Measurements from ENCODE around the gene DAAM1. TPM values are rescaled to one million over a fixed set of nuclear protein-coding genes. Genes with fewer than 3 reads are reported as not detected.

Gene DAAM1
- total RNA-seq, 1 experiment from 2014 or later = 30.4 TPM

DNA sequence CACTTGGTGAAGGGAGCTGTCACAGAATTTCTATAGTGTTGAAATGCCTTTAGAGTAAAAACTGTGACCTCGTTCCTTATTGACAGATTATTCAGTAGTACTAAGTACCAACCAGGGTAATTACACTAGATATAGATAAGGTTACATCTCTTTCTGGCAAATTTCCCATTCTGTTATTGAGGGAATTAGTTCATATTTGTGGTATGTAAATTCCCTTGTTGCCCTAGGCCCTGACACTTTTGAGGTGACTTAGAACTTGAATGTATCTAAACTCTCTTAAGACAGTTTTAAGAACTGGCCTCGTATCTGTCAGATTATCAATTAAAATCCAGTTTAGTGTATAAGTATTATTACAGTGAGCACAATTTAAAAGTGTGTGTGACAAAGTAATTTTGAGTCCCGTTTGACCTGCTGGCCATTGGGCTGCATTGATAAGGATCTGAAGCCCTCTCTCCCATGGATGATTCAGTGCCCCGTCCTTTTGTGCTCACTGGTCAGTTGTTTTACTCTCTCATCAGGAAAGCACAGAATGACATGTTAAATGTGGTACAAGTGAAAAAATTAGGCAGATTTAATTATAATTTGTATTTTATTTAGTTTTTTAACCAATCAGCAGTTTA is 153.5 kb downstream of the DAAM1 start:
- CTCF ChIA-PET = no interaction called here

More for the DNA sequence above, 153.5 kb downstream of the DAAM1 start:
- H3K4me3 Mint-ChIP-seq = no peak overlapping the region
- no peak overlapping the region for H3K27ac Mint-ChIP-seq
- H3K9me3 Mint-ChIP-seq = no peaks in the 10 kb centered on the region
- no peaks in the 10 kb centered on the region; the same call in 1 of the 2 replicates for H3K36me3 Mint-ChIP-seq
- H3K4me1 Mint-ChIP-seq = peaks cover 81% of the 10 kb centered on the region
- TF ChIP-seq, protein P1, sequence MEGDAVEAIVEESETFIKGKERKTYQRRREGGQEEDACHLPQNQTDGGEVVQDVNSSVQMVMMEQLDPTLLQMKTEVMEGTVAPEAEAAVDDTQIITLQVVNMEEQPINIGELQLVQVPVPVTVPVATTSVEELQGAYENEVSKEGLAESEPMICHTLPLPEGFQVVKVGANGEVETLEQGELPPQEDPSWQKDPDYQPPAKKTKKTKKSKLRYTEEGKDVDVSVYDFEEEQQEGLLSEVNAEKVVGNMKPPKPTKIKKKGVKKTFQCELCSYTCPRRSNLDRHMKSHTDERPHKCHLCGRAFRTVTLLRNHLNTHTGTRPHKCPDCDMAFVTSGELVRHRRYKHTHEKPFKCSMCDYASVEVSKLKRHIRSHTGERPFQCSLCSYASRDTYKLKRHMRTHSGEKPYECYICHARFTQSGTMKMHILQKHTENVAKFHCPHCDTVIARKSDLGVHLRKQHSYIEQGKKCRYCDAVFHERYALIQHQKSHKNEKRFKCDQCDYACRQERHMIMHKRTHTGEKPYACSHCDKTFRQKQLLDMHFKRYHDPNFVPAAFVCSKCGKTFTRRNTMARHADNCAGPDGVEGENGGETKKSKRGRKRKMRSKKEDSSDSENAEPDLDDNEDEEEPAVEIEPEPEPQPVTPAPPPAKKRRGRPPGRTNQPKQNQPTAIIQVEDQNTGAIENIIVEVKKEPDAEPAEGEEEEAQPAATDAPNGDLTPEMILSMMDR (IDR thresholded peaks at IDR 0.05) = no peak
- TF ChIP-seq, protein P2, sequence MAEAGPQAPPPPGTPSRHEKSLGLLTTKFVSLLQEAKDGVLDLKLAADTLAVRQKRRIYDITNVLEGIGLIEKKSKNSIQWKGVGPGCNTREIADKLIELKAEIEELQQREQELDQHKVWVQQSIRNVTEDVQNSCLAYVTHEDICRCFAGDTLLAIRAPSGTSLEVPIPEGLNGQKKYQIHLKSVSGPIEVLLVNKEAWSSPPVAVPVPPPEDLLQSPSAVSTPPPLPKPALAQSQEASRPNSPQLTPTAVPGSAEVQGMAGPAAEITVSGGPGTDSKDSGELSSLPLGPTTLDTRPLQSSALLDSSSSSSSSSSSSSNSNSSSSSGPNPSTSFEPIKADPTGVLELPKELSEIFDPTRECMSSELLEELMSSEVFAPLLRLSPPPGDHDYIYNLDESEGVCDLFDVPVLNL (CRISPR knock-in tag; IDR thresholded peaks at IDR 0.05; ENCODE audit: borderline replicate concordance, low read depth) = no peak
- TF ChIP-seq, protein P3, sequence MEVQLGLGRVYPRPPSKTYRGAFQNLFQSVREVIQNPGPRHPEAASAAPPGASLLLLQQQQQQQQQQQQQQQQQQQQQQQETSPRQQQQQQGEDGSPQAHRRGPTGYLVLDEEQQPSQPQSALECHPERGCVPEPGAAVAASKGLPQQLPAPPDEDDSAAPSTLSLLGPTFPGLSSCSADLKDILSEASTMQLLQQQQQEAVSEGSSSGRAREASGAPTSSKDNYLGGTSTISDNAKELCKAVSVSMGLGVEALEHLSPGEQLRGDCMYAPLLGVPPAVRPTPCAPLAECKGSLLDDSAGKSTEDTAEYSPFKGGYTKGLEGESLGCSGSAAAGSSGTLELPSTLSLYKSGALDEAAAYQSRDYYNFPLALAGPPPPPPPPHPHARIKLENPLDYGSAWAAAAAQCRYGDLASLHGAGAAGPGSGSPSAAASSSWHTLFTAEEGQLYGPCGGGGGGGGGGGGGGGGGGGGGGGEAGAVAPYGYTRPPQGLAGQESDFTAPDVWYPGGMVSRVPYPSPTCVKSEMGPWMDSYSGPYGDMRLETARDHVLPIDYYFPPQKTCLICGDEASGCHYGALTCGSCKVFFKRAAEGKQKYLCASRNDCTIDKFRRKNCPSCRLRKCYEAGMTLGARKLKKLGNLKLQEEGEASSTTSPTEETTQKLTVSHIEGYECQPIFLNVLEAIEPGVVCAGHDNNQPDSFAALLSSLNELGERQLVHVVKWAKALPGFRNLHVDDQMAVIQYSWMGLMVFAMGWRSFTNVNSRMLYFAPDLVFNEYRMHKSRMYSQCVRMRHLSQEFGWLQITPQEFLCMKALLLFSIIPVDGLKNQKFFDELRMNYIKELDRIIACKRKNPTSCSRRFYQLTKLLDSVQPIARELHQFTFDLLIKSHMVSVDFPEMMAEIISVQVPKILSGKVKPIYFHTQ (CRISPR knock-in tag; IDR thresholded peaks at IDR 0.05) = no peak
- TF ChIP-seq ZNF121 (CRISPR knock-in tag; IDR thresholded peaks at IDR 0.05) (no peak), CREB1 (CRISPR knock-in tag; IDR thresholded peaks at IDR 0.05) (no peak), ZNF219 (CRISPR knock-in tag; IDR thresholded peaks at IDR 0.05; ENCODE audit: borderline replicate concordance) (no peak), MYBL2 (CRISPR knock-in tag; IDR thresholded peaks at IDR 0.05) (no peak), ZNF232 (CRISPR knock-in tag; IDR thresholded peaks at IDR 0.05) (no peak)
- TF ChIP-seq, protein P4, sequence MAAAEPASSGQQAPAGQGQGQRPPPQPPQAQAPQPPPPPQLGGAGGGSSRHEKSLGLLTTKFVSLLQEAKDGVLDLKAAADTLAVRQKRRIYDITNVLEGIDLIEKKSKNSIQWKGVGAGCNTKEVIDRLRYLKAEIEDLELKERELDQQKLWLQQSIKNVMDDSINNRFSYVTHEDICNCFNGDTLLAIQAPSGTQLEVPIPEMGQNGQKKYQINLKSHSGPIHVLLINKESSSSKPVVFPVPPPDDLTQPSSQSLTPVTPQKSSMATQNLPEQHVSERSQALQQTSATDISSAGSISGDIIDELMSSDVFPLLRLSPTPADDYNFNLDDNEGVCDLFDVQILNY (CRISPR knock-in tag; IDR thresholded peaks at IDR 0.05) = no peak
- TF ChIP-seq, protein P5, sequence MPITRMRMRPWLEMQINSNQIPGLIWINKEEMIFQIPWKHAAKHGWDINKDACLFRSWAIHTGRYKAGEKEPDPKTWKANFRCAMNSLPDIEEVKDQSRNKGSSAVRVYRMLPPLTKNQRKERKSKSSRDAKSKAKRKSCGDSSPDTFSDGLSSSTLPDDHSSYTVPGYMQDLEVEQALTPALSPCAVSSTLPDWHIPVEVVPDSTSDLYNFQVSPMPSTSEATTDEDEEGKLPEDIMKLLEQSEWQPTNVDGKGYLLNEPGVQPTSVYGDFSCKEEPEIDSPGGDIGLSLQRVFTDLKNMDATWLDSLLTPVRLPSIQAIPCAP (CRISPR knock-in tag; IDR thresholded peaks at IDR 0.05) = no peak
- TF ChIP-seq, protein P6, sequence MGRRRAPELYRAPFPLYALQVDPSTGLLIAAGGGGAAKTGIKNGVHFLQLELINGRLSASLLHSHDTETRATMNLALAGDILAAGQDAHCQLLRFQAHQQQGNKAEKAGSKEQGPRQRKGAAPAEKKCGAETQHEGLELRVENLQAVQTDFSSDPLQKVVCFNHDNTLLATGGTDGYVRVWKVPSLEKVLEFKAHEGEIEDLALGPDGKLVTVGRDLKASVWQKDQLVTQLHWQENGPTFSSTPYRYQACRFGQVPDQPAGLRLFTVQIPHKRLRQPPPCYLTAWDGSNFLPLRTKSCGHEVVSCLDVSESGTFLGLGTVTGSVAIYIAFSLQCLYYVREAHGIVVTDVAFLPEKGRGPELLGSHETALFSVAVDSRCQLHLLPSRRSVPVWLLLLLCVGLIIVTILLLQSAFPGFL (CRISPR knock-in tag; IDR thresholded peaks at IDR 0.05; ENCODE audit: borderline replicate concordance) = no peak
- TF ChIP-seq, protein P7, sequence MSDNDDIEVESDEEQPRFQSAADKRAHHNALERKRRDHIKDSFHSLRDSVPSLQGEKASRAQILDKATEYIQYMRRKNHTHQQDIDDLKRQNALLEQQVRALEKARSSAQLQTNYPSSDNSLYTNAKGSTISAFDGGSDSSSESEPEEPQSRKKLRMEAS (CRISPR knock-in tag; IDR thresholded peaks at IDR 0.05) = no peak
- TF ChIP-seq, protein P8, sequence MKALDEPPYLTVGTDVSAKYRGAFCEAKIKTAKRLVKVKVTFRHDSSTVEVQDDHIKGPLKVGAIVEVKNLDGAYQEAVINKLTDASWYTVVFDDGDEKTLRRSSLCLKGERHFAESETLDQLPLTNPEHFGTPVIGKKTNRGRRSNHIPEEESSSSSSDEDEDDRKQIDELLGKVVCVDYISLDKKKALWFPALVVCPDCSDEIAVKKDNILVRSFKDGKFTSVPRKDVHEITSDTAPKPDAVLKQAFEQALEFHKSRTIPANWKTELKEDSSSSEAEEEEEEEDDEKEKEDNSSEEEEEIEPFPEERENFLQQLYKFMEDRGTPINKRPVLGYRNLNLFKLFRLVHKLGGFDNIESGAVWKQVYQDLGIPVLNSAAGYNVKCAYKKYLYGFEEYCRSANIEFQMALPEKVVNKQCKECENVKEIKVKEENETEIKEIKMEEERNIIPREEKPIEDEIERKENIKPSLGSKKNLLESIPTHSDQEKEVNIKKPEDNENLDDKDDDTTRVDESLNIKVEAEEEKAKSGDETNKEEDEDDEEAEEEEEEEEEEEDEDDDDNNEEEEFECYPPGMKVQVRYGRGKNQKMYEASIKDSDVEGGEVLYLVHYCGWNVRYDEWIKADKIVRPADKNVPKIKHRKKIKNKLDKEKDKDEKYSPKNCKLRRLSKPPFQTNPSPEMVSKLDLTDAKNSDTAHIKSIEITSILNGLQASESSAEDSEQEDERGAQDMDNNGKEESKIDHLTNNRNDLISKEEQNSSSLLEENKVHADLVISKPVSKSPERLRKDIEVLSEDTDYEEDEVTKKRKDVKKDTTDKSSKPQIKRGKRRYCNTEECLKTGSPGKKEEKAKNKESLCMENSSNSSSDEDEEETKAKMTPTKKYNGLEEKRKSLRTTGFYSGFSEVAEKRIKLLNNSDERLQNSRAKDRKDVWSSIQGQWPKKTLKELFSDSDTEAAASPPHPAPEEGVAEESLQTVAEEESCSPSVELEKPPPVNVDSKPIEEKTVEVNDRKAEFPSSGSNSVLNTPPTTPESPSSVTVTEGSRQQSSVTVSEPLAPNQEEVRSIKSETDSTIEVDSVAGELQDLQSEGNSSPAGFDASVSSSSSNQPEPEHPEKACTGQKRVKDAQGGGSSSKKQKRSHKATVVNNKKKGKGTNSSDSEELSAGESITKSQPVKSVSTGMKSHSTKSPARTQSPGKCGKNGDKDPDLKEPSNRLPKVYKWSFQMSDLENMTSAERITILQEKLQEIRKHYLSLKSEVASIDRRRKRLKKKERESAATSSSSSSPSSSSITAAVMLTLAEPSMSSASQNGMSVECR (CRISPR knock-in tag; IDR thresholded peaks at IDR 0.05; ENCODE audit: borderline replicate concordance) = no peak
- TF ChIP-seq, protein P9, sequence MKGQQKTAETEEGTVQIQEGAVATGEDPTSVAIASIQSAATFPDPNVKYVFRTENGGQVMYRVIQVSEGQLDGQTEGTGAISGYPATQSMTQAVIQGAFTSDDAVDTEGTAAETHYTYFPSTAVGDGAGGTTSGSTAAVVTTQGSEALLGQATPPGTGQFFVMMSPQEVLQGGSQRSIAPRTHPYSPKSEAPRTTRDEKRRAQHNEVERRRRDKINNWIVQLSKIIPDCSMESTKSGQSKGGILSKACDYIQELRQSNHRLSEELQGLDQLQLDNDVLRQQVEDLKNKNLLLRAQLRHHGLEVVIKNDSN (CRISPR knock-in tag; IDR thresholded peaks at IDR 0.05) = no peak
- DNase-seq (ENCODE audit: low spot score) (no peak), ATAC-seq (no peak)
- no peaks in the 10 kb centered on the region for H3K27me3 Mint-ChIP-seq (ENCODE audit: low read depth)
- POLR2A ChIA-PET = no interaction called here
